GM19467 (cell line): ENCODE measurements around the gene CENPE.

Experiments used
- ATAC-seq: cut with Tn5 transposase; IDR thresholded peaks from one replicate; pipeline ENCODE4 v1.9.1; 2021; ENCODE audit warnings: mild to moderate bottlenecking, moderate library complexity; ENCODE audit not compliant: unreplicated experiment

Gene CENPE

DNA sequence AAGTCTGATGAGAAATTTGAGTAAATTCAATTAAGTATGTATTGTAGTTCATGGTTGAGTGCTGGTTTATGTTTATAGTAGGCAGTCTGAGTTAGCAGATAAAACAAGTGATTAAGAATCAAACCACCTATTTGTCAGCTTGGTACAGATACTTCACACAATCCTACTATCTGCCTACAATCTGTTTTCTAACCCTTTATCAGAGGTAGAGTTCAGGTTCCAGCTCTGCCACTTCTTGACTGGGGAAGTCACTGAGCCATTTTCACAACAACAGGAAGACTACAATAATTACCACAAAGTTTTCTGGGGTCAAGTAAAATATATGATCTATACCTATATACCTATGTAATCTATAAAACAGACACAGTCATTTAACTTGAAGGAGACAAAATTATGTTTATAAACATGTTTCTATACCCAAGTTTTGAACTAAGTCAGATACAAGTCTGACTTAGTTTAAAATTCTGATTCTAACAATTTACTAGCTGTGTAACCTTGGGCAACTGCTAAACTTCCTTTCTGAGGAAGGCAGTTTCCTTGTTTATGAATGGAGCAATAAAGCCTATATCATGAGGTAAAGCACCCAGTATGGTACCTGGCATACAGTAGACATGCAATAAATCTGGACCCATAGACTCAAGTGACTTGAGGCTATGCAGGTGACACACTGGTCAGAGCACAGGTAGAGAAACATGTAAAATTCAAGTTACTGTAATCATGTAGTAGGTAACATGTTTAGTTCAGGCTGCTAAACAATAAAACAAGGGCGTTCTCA is 61.3 kb downstream of the CENPE start:
- no peak for ATAC-seq

DNA sequence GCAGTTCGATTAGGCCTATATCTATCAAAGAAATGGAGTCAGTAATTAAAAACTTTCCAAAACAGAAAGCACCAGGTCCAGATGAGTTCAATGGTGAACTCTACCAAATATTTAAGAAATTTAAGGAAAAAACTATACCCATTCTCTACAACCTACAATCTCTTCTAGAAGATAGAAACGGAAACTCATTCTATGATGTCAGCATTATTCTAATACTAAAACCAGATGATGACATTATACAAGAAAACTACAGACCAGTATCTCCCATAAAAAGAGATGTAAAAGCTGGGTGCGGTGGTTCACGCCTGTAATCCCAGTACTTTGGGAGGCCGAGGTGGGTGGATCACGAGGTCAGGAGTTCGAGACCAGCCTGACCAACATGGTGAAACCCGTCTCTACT is 69.0 kb downstream of the CENPE start:
- no peak for ATAC-seq

DNA sequence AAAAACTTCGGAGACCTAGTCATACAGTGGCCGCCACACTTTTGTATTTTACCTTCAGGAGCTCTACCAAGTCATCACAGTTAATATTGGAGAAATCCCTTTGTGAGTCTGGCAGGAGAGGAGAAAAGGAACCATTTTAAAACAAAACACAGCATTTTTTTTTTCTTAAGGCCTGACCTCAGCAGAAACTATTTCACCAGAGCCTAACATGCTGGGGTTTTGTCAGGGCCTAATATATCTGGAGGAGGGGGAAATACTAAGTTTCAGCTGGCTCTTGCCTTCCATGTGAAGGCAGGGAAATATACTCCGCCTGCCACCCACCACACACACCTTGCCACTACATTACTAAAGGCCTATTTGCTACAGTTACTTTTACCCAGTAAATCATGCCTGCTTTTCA is 72.0 kb downstream of the CENPE start:
- no peak for ATAC-seq

DNA sequence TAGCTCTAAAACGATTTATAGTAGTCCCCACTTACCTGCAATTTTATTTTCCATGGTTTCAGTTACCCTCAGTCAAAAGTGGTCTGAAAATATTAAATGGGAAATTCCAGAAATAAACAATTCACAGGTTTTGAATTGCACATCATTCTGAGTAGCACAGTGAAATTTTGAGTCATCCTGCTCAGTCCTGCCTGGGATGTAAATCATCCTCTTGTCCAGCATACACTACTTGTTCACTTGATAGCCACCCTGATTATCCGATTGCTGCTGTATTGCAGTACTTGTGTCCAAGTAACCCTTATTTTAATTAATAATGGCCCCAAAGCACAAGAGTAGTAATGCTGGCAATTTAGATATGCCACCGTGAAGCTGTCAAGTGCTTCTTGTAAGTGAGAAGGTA is 75.0 kb downstream of the CENPE start:
- no peak for ATAC-seq

DNA sequence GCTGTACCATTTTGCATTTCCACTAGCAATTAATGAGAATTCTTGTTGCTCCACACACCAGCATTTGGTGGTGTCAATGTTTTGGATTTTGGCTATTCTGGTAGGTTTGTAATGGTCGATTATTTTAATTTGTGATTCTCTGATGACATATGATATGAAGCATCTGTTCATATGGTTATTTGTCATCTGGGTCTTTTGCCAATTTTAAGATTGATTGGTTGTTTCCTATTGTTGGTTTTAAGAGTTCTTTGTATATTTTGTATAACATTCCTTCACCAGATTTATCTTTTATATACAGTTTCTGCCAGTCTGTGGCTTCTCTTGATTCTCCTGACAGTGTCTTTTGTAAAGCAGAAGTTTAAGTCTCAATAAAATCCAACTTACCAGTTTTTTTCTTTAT is 80.0 kb downstream of the CENPE start:
- ATAC-seq, result no peak

DNA sequence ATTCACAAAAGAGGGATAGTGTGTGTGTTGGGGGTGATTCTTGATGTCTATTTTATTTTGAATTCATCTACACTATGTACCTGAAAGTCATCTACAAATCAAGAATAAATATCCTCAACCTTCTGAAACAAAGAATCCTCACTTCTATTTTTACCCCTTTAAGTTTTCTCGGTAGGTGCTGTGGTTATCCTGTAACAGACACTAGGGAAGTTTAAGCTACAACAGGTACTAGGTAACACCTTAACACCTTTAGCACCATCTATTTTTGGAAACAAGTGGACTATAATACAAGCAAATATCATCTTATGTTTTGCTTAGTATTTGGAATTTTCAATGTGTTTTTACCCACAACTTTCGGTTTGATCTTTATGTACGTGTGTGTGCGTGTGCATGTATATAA is 86.5 kb downstream of the CENPE start:
- no peak for ATAC-seq

DNA sequence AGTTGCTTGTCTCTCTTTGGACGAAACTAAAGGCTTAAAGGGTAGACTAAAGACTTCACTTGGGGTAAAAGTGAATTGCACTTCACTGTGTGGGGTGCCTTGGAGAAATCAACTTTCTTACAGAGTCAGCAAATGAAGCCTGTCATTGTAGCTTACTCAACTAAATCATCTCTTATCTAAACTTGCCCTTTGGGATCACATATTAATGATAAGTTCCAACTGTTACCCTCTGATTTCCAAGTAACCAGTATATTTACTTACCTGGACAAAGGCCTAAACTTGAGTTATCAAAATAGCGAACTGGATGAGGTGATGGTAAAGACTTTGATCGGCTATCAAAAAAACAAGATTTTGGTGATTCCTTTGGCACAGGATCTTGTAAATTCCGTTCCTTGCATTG is 89.6 kb downstream of the CENPE start:
- ATAC-seq, result no peak

DNA sequence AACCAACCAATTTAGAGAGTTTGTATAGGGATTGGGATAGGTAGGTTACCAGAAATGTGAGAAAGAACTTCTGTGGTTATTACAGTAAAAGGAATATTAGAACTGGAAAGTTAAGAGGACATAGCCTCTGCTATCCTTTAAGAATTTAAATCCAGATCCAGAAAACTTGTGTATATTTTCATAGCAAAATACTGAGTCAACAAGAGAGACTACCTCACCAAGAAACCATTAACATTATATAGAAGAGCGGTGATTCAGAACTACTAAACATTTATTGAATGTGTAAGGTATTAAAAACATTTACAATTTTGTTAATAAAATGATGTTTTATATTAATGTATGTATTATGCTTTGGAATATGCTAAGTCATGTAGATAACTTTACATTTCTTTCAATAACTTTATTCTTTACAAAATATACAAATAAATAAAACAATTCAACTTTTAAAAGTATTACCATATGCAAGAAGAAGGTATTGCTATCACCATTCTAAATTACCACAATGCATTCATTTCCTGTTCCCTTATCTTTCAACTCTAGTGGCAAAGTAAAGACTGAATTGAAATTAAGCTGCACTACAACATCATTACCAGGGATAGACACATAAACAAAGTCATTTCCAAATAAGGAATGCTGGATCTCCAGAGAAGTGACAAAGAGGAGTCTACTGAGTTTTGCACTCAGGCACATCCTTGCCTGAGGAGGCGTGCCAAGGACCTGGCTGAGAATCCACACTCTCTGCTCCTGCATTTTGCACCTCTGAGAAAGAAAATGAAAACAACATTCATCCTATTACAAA is 92.4 kb downstream of the CENPE start:
- no peak for ATAC-seq

DNA sequence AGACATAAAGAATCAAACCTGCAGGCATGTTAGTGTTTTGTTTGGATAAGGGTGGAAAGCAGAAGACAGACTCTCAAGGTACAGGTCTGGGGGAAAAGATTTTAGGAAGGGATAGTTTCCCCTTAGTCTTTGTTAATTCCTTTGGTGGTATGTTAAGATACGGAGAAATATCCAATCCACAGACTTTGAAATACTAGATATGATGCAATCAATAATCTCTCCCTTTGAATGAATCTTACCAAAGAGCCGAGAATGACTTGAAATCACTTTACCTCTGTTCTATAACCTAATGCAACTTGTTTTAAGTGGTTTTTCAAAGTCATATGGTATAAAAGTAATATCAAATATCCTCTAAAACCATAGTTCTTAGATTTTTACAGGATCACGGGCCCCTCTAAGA is 93.3 kb downstream of the CENPE start:
- no peak for ATAC-seq

DNA sequence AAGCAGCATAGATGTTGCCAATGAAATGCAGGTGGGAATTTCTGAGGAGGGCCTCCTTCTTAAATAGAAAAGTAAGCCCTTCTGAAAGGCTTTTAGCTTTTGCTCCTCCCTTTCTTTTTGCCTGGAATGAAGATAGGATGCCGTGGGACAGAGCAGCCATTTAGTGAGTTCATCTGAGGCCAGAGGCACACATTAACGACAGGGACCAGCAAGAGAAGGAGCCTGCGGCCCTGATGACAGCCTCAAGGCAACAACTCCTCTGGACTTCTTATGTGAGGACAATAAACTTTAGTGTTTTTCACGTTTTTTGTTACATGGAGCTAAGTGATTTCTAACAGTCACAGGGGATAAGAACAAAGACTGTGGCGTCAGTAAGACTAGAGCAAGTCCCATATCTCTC is 97.5 kb downstream of the CENPE start:
- ATAC-seq, result no peak

DNA sequence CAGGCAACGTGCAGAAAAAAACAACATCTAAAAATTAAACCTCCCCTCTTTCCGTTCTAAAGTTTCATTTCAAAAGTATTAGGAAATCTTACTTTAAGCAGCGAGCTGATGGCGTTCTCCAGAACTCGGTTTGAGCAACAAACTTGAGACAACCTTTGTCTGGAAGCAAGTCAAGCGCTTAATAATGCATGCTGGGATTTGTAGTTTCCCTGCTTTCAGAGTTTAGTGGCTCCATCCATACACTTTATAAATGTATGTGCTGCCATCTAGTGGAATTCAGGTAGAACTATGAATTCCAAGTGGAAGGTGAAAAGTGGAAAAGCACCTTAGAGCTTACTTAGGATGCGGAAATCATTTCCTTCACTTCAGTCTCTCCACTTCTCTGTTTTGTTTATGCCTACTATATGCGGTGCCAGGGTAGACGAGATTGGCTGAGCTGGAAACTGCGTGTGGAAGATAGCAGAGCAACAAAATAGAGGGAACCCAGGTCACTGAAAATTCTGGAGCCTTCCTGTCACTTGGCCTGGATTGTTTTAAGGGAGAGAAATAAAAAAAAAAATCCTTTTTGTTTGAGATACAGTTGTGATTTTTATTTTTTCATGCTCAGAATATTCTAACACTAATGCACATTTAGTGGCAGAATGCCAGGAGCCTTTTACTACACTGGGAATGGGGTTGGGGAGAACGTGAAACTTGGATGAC is 98.3 kb downstream of the CENPE start, which contains the start of gene BDH2:
TSS of gene BDH2 (minus strand) at position 144 of the 702 bp plus-strand sequence. CDS start 3,580 bp downstream, outside the sequence.
- peak; percentile 95 for ATAC-seq

DNA sequence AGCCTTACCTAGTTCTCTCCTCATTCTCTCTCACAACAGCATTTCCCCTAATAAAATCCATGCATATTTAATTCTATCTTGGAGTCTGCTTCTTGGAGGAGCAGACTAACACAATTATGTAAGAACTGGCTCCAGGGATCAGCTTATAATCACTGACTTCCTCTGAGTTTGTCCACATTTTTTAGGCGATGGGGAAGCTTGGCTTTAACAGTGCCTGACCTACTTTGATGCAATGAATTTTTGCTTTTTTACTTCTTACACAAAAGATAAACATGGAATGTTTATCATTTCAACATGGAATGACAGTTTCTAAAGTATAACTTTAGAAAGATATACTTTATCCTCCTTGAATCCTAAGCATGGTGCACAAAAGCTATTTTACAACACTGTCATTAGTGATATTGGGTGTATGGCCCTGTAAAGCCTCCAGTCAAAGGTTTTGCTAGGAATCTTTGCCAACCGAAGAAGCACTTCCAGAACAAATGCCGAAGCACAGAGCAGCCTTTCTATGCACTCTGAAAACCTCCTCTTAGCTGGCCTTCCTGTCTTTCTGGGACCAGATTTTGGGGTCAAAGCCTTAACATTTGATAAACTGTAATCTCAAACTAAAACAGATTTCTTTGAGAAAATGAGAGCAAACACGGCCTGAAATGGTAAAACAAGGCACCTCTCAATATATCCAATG is 99.2 kb downstream of the CENPE start:
- ATAC-seq, result no peak

DNA sequence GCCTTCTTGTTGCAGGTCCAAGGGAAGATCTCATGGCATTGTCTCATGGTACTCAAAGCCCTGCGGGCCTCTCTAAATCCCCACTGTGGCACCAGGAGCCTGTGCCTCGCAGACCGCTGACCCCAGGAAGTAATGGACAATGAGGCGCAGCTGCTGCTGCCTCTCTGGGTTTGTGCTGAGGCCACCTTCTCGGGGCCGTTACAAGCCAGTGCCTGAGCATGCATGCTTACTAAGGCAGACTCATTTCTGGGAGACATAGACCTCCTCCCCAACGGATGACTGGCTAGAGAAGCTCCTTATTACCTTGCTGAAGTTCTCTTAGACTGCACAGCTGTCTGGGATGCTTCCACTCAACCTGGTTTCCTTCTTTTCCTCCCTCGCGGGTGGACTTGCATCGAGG is 99.8 kb downstream of the CENPE start:
- no peak for ATAC-seq

DNA sequence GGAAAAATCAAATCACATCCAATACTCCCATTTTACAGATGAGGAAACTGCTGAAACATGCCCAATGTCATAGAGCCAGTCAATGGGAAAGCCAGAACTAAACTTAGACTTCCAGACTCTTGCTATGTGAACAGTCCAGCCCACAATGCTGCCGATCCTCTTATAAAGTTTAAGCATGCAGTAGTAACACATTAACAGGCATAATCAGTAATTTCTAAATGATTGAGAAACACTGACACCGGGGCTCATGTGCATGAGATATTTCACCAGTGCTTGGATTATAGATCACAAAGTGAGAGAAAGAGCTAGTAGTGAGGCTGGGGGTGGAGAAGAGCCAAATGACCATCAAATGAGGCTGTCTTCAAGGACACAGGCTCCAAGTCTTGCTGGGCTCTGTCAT is 101.0 kb downstream of the CENPE start:
- no peak for ATAC-seq

DNA sequence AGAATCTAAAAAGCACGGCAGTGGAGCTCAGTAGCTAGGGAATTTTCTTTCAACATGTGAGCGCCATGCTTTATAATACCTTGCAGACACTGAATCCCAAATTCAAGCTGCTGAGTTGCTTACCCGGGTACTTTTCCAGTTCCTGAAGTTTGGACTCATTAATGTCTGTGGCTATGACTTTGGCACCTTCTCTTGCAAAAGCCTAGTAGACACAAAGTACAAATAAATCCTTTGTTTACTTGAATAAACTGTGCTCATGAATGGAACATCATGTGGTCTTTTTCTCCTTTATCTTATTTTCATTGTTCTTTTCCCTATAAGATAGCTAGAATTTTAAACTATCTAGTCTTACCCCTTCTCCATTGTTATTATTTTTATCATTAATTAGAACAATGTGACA is 103.1 kb downstream of the CENPE start:
- no peak for ATAC-seq

DNA sequence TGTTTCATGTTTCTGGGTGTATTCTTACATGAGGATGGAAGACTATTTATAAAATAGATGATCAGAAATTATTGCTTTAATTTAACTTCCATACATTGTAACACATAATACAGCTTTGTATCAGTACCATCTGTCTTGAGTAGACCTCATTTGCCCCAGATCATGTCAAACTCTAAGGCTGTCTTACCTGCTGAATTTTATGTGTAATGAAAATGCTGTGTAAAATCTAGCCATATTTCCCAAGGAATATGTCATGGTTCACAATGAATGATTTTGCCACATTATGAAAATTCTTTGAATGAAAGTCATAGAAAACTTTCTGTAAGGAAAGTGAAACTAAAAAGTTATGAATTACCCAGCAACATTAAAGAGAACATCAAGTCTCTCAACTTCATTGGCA is 105.9 kb downstream of the CENPE start:
- no peak for ATAC-seq

DNA sequence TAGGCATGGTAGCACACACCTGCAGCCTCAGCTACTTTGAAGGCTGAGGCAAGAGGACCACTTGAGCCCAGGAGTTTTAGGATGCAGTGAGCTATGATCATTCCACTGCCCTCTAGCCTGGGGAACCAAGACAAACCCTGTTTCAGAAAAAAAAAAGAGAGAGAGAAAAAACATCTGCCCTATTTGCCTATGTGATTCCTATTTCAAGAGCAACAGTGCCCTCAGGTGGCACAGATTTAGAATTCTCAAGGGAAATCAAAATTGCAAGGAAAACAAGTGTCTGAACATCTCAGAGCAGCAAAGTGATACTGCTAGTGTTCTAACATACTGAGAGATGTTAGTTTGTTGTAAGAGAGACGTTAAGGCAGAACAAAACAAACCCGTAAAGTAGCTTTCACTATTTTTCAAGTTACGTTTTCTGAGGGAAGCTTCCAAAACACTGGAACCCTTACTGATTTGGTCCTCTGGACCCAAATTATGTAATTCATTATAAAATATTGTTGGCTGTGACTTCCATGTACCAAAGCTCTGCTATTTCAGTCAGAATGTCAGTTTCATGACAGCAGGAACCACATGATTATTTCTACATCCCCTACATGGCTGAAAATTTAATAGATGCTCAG is 106.4 kb downstream of the CENPE start:
- peak; percentile 81 for ATAC-seq

DNA sequence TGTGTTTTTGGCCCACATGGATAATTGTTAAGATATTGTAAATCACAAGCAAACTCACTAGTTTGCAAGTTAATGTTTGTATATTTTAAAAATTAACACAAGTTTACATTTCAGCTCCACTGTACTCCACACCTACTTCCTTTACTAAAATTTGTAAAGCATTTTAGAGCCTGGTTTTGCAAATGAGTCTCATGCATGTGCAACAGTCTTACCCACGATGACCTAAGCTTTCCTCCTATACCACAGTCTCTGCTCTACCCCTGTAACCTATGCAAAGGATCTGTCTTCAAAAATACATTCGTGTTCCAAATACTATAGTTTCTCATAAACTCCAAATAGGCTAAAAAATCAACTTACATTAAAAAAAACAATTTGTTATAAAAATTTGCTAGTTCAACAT is 108.7 kb downstream of the CENPE start:
- ATAC-seq, result no peak

DNA sequence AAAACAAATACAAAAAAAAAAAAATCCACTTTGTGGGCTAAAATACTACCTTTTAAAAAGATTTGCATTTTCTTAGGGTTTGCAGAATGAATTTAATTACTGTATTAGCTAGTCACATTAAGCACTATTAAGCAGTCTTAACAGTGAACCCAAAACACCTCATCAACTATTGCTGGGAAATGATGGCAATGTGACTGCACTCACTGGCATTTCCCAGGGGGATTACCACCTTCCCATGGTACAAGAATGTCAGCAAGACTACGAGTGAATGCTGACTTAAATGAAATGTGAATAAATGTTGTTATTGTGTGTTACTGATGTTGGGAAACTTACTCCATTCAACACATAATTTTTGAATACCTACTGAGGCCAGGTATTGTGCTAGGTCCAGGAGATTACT is 111.6 kb downstream of the CENPE start:
- no peak for ATAC-seq

DNA sequence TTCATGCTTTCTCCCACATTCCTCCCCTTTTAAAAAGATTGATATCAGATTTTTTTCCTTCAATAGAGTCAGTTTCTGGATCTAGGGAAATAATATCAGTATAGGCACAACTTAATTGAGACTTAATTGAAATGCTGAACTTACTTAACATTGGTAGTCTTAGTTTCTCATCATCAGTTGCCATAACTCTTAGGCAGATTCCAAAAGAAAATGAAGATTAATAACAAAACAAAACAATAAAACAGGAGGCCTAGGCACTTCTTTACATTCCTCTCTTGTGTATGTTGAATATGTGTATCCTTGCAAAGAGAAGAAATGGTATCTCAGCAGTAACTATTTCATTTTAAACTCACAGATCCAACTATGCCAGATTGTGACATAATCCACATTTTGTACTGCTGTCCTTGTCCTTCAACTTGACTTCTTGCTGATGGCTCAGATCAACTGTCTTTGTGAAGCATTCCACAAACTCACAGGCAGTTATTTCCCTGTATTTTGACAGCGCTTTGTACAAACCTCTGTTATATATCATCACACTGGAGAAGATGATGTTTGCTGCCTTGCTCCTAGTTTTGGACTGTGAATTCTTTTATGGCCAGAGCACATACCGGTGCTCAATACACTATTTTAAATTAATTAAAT is 112.5 kb downstream of the CENPE start:
- ATAC-seq, result no peak
